PC-3 (cell line): ENCODE measurements around the gene API5. TPM values are rescaled to one million over a fixed set of nuclear protein-coding genes. Genes with fewer than 3 reads are reported as not detected.

ENCODE experiments used
- ATAC-seq: fragments of 200-7000 bp; cut with Tn5 transposase; 2 replicates; pipeline ENCODE4 v1.9.1; 2020; ENCODE audit warnings: mild to moderate bottlenecking, moderate library complexity
- Bru-seq: library from RNA; stranded (reverse); fragments of 400-500 nt; gene quantifications from one replicate; lab custom pipeline; 2021; lab: Mats Ljungman, UMichigan
- BruChase-seq, 2 experiments: library from RNA; stranded (reverse); fragments of 400-500 nt; gene quantifications; one replicate each; lab custom pipeline; 2021; lab: Mats Ljungman, UMichigan
- BruUV-seq: library from RNA; stranded (reverse); fragments of 400-500 nt; replicated peaks from 2 replicates; lab custom pipeline; 2021; lab: Mats Ljungman, UMichigan
- CTCF ChIA-PET: fragments of 300-600 bp; sonication (Branson Sonifier 250); formaldehyde crosslinking; loops from one replicate; lab custom pipeline; 2022; ENCODE audit warnings: antibody characterized with exemption; lab: Charles Lee
- POLR2A ChIA-PET: fragments of 300-600 bp; sonication (Branson Sonifier 250); formaldehyde crosslinking; loops from one replicate; lab custom pipeline; 2022; ENCODE audit warnings: antibody characterized with exemption; ENCODE audit not compliant: unreplicated experiment; lab: Charles Lee
- DNase-seq: peaks from one replicate; pipeline ENCODE4 v3.0.0-alpha.2; 2015
- H2AFZ ChIP-seq: fragments of 300-600 bp; sonication (generic); 2 replicates; pipeline ENCODE4 v1.6.0; 2016; ENCODE audit warnings: antibody characterized with exemption, low read length
- H3F3A ChIP-seq: fragments of 300-600 bp; sonication (generic); one replicate; pipeline ENCODE4 v1.6.0; 2017; ENCODE audit warnings: antibody characterized with exemption, low read length, control low read depth, mild to moderate bottlenecking; ENCODE audit not compliant: unreplicated experiment
- H3K27ac ChIP-seq: fragments of 300-600 bp; sonication (generic); 2 replicates; pipeline ENCODE4 v1.5.1; 2016; ENCODE audit warnings: mild to moderate bottlenecking, low read length
- H3K27me3 ChIP-seq: fragments of 300-600 bp; sonication (generic); 2 replicates; pipeline ENCODE4 v1.6.1; 2016; ENCODE audit warnings: low read length, mixed read lengths
- H3K36me3 ChIP-seq: fragments of 300-600 bp; sonication (generic); 2 replicates; pipeline ENCODE4 v1.6.1; 2016; ENCODE audit warnings: low read depth, mixed run types, low read length, mixed read lengths
- H3K4me1 ChIP-seq: fragments of 300-600 bp; sonication (generic); 2 replicates; pipeline ENCODE4 v1.5.1; 2016; ENCODE audit warnings: low read length; ENCODE audit not compliant: insufficient read depth
- H3K4me2 ChIP-seq: fragments of 300-600 bp; sonication (generic); 2 replicates; pipeline ENCODE4 v1.6.0; 2016; ENCODE audit warnings: low read length
- H3K4me3 ChIP-seq: fragments of 300-600 bp; sonication (generic); 2 replicates; pipeline ENCODE4 v1.5.1; 2016; ENCODE audit warnings: mild to moderate bottlenecking, low read length, mixed read lengths
- H3K79me2 ChIP-seq: fragments of 300-600 bp; sonication (generic); 2 replicates; pipeline ENCODE4 v1.6.1; 2017; ENCODE audit warnings: low read length, mixed read lengths
- H3K9ac ChIP-seq: fragments of 300-600 bp; sonication (generic); 2 replicates; pipeline ENCODE4 v1.6.0; 2016; ENCODE audit warnings: mild to moderate bottlenecking, low read length
- H3K9me2 ChIP-seq: fragments of 300-600 bp; sonication (generic); replicated peaks from 2 replicates; pipeline ENCODE4 v1.6.1; 2016; ENCODE audit warnings: mixed run types, low read length, mixed read lengths
- H3K9me3 ChIP-seq: fragments of 300-600 bp; sonication (generic); 2 replicates; pipeline ENCODE4 v1.6.1; 2016; ENCODE audit warnings: low read length, mixed read lengths
- H4K20me1 ChIP-seq: fragments of 300-600 bp; sonication (generic); 2 replicates; pipeline ENCODE4 v1.6.1; 2016; ENCODE audit warnings: low read length, mixed read lengths
- CTCF ChIP-seq: fragments of 300-600 bp; sonication (generic); conservative IDR thresholded peaks from 2 replicates; pipeline ENCODE4 v1.5.1; 2017; ENCODE audit warnings: antibody characterized with exemption, low read depth, mild to moderate bottlenecking, low read length
- EZH2 ChIP-seq: fragments of 300-600 bp; sonication (generic); IDR thresholded peaks from one replicate; pipeline ENCODE4 v1.6.1; 2017; ENCODE audit warnings: antibody characterized with exemption, mild to moderate bottlenecking, low read length; ENCODE audit not compliant: unreplicated experiment
- EZH2phosphoT487 ChIP-seq: fragments of 300-600 bp; sonication (generic); IDR thresholded peaks from 2 replicates; pipeline ENCODE4 v1.6.1; 2018; ENCODE audit warnings: mild to moderate bottlenecking, antibody characterized with exemption, low read length, borderline replicate concordance
- intact Hi-C: fragments of 100-400 bp; cut with micrococcal nuclease; formaldehyde crosslinking; loops from 2 replicates; pipeline ENCODE4 v1.9.0; 2023
- long read RNA-seq: library from polyadenylated mRNA; unstranded; transcript quantifications from one replicate; pipeline ENCODE4 v2.0.0, GENCODE V29; 2021; ENCODE audit not compliant: unreplicated experiment
- total RNA-seq: library from RNA; depleted of rRNA; stranded (reverse); fragments of >200 nt; gene quantifications from 2 replicates; pipeline ENCODE4 v1.2.3, GENCODE V29; 2014; rRNA removed

API5 gene
- 79.5 and 83.7 TPM in 2 replicates for total RNA-seq
- percentile 91 among the genes with signal in this experiment for Bru-seq, nascent RNA
- percentile 96 among the genes with signal in this experiment for BruChase-seq, experiment 1, labeled RNA remaining after a 6-hour chase
- percentile 94 among the genes with signal in this experiment for BruChase-seq, experiment 2, labeled RNA remaining after a 2-hour chase
- long read RNA-seq, transcript API5-203 (15 exons, 2,257 nt) = minor isoform, 7 of 364 reads
- long read RNA-seq, transcript API5-210 (13 exons, 1,760 nt) = minor isoform, 9 of 364 reads
- long read RNA-seq, transcript API5-201 (14 exons, 3,714 nt) = major isoform, 148 of 364 reads
- long read RNA-seq, transcript API5-208 (14 exons, 1,868 nt) = minor isoform, 144 of 364 reads
- long read RNA-seq, partial matches to known transcripts = 17 of 364 reads
- long read RNA-seq, other reads (novel, unspliced or antisense) = 39 of 364 reads

GRCh38 chr11:43311791-43312607 is at the start of gene API5:
API5 (plus strand) TSS chr11:43311996; CDS start chr11:43312128, 132 bp downstream.
- intact Hi-C loops = loop anchor here (5.0 kb wide), 1 partner anchor 45 kb away; the partner anchor contains the start of gene TTC17

GRCh38 chr11:43267856-43268580 is 43.8 kb upstream of the API5 start:
- no peaks in the 10 kb centered on the region for H3K9me2 ChIP-seq
- H3K79me2 ChIP-seq = no peaks in the 10 kb centered on the region
- H3K4me2 ChIP-seq = no peak overlapping the region
- H4K20me1 ChIP-seq = no peaks in the 10 kb centered on the region
- no peaks in the 10 kb centered on the region for H3K36me3 ChIP-seq
- H3K9ac ChIP-seq = no peak overlapping the region
- intact Hi-C loops = no loop called here
- POLR2A ChIA-PET = no interaction called here
- no TSS peak for BruUV-seq
- peaks cover 23% of the 10 kb centered on the region for H3K27me3 ChIP-seq
- CTCF ChIA-PET = no interaction called here
- no peak overlapping the region for H3K27ac ChIP-seq
- TF ChIP-seq EZH2 = no peak
- TF ChIP-seq EZH2phosphoT487 = no peak
- TF ChIP-seq CTCF = no peak
- H3K4me3 ChIP-seq = no peak overlapping the region
- DNase-seq (no peak), ATAC-seq (no peak)
- H3F3A ChIP-seq = no peaks in the 10 kb centered on the region
- no peaks in the 10 kb centered on the region for H3K9me3 ChIP-seq
- no peaks in the 10 kb centered on the region for H3K4me1 ChIP-seq
- no peak overlapping the region for H2AFZ ChIP-seq

More at GRCh38 chr11:43311791-43312607, at the start of gene API5:
- CTCF ChIA-PET = interaction anchor here (0.5 to 1.3 kb wide), 10 partner anchors 11 to 784 kb away, joined by 3 to 7 read pairs (median 3); partner anchors contain the start of genes EXT2 and TTC17
- no peaks in the 10 kb centered on the region for H3K27me3 ChIP-seq
- ATAC-seq (peak; percentile 99), DNase-seq (peak; percentile 94)
- no peaks in the 10 kb centered on the region for H3K9me2 ChIP-seq
- H3K27ac ChIP-seq = peak within 1 kb of the TSS; percentile 31
- peak within 1 kb of the TSS; percentile 99 for H3K4me2 ChIP-seq
- peaks cover 52% of the 10 kb centered on the region for H3K79me2 ChIP-seq
- H2AFZ ChIP-seq = peak within 1 kb of the TSS; percentile 85
- TSS peak; percentile 61 for BruUV-seq
- peaks cover 30% of the 10 kb centered on the region for H4K20me1 ChIP-seq
- no peaks in the 10 kb centered on the region for H3F3A ChIP-seq
- H3K4me3 ChIP-seq = peak within 1 kb of the TSS; percentile 100
- POLR2A ChIA-PET = interaction anchor here (0.5 to 0.9 kb wide), 6 partner anchors 16 to 1816 kb away, joined by 3 to 8 read pairs (median 4); partner anchors contain the start of gene TTC17
- TF ChIP-seq EZH2phosphoT487 = no peak
- no peak for TF ChIP-seq EZH2
- peak; percentile 72 for TF ChIP-seq CTCF
- no peaks in the 10 kb centered on the region for H3K9me3 ChIP-seq
- peaks cover 14% of the 10 kb centered on the region for H3K4me1 ChIP-seq
- H3K9ac ChIP-seq = peak within 1 kb of the TSS; percentile 90
- no peaks in the 10 kb centered on the region for H3K36me3 ChIP-seq
